Measurements from ENCODE around the gene GRID2. TPM values are rescaled to one million over a fixed set of nuclear protein-coding genes. Genes with fewer than 3 reads are reported as not detected.
"Not testable (repeated sequence)": the region's sequence is repeated elsewhere in the genome, so short reads cannot be mapped to it uniquely, and the experiment has no call there.

Gene GRID2
- total RNA-seq, 1 donor: not detected

DNA sequence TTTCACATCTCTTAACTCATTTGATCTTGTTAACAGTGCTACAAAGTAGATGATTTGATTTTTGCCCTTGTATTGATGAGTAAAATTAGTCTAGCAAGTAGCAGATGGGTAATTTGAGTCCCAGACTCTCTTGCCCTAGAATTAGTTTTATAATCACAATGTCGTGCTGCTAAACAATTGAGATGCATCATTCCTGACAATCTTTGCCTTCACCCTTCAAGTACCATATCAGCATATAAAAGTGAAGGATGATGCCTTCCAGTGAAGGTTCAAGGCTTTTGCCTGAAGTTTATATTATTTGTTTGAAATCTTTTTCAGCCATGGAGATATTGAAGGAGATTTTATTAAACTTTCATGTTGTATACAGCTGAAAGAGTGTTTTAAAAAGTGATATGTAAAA is 141.4 kb downstream of the GRID2 start:
- Histone ChIP-seq H3K9me3 (ENCODE audit: low read depth, low read length) (no peaks in the 10 kb centered on the region), H3K4me3 (ENCODE audit: insufficient read depth, low read length) (no peak overlapping the region), H3K27ac (ENCODE audit: low read depth, low read length) (no peak overlapping the region), H2AFZ (ENCODE audit: low read length) (no peak overlapping the region), H3K27me3 (ENCODE audit: insufficient read depth, low read length) (no peaks in the 10 kb centered on the region), H3K4me1 (ENCODE audit: insufficient read depth, low read length) (no peaks in the 10 kb centered on the region), H3K79me2 (ENCODE audit: insufficient read depth, low read length) (no peaks in the 10 kb centered on the region), H3K4me2 (ENCODE audit: insufficient read depth, low read length) (no peak overlapping the region), H3K36me3 (ENCODE audit: insufficient read depth, low read length) (no peaks in the 10 kb centered on the region), H4K20me1 (ENCODE audit: insufficient read depth, low read length) (no peaks in the 10 kb centered on the region)
- TF ChIP-seq, protein P1, sequence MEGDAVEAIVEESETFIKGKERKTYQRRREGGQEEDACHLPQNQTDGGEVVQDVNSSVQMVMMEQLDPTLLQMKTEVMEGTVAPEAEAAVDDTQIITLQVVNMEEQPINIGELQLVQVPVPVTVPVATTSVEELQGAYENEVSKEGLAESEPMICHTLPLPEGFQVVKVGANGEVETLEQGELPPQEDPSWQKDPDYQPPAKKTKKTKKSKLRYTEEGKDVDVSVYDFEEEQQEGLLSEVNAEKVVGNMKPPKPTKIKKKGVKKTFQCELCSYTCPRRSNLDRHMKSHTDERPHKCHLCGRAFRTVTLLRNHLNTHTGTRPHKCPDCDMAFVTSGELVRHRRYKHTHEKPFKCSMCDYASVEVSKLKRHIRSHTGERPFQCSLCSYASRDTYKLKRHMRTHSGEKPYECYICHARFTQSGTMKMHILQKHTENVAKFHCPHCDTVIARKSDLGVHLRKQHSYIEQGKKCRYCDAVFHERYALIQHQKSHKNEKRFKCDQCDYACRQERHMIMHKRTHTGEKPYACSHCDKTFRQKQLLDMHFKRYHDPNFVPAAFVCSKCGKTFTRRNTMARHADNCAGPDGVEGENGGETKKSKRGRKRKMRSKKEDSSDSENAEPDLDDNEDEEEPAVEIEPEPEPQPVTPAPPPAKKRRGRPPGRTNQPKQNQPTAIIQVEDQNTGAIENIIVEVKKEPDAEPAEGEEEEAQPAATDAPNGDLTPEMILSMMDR (IDR thresholded peaks at IDR 0.05; ENCODE audit: extremely low read depth, low read depth, low read length): no peak
- DNase-seq (ENCODE audit: insufficient read length, low spot score, missing footprints): no peak

DNA sequence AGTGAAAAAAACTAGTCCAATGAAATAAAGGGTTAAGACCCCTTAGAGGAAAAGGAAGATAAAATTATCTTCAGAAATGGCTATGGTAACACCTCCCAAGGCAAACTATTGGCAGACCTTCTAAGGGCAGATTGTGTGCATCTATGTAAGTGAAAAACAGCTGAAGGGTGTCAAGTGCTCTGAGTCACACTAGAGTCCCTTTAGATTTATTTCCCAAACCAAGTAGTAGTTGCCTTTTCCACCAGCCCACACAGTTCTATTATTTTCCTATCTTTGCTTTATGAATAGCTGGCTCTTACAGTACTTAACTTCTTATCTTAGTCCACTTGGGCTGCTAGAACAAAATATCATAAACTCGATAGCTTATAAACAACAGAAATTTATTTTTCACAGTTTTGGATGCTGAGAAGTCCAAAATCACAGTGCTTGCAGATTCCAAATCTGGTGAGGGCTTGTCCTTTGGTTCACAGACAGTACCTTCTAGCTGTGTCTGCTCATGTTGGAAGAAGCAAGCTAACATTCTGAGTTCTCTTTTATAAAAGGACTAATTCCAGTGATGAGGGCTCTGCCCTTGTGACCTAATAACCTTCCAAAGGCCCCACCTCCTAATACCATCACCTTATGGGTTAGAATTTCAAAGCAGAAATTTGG is 143.6 kb downstream of the GRID2 start:
- H3K4me3 ChIP-seq (ENCODE audit: insufficient read depth, low read length): no peak overlapping the region
- H3K4me1 ChIP-seq (ENCODE audit: insufficient read depth, low read length): no peaks in the 10 kb centered on the region
- H3K79me2 ChIP-seq (ENCODE audit: insufficient read depth, low read length): no peaks in the 10 kb centered on the region
- H3K27ac ChIP-seq (ENCODE audit: low read depth, low read length): no peak overlapping the region
- no peak for DNase-seq (ENCODE audit: insufficient read length, low spot score, missing footprints)
- H3K9me3 ChIP-seq (ENCODE audit: low read depth, low read length): no peaks in the 10 kb centered on the region
- TF ChIP-seq, protein P1 (IDR thresholded peaks at IDR 0.05; ENCODE audit: extremely low read depth, low read depth, low read length): no peak
- no peaks in the 10 kb centered on the region for H4K20me1 ChIP-seq (ENCODE audit: insufficient read depth, low read length)
- no peaks in the 10 kb centered on the region for H3K36me3 ChIP-seq (ENCODE audit: insufficient read depth, low read length)
- no peak overlapping the region for H3K4me2 ChIP-seq (ENCODE audit: insufficient read depth, low read length)
- H2AFZ ChIP-seq (ENCODE audit: low read length): no peak overlapping the region
- no peaks in the 10 kb centered on the region for H3K27me3 ChIP-seq (ENCODE audit: insufficient read depth, low read length)

DNA sequence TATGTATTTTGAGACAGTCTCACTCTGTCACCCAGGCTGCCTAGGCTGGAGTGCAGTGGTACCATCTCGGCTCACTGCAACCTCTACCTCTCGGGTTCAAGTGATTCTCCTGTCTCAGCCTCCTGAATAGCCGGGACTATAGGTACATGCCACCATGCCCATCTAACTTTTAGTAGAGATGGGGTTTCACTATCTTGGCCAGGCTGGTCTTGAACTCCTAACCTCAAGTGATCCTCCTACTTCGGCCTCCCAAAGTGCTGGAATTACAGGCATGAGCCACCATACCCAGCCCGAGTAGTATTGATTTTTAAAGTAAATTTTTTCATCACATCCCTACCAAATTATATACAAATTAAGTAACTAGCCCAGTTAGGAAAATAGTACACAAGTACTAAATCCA is 144.4 kb downstream of the GRID2 start:
- not testable (repeated sequence) for H4K20me1 ChIP-seq (ENCODE audit: insufficient read depth, low read length); H3K27ac ChIP-seq (ENCODE audit: low read depth, low read length); DNase-seq (ENCODE audit: insufficient read length, low spot score, missing footprints); H3K79me2 ChIP-seq (ENCODE audit: insufficient read depth, low read length); H3K4me3 ChIP-seq (ENCODE audit: insufficient read depth, low read length); H3K9me3 ChIP-seq (ENCODE audit: low read depth, low read length); H3K4me1 ChIP-seq (ENCODE audit: insufficient read depth, low read length); H3K36me3 ChIP-seq (ENCODE audit: insufficient read depth, low read length); H3K4me2 ChIP-seq (ENCODE audit: insufficient read depth, low read length); H3K27me3 ChIP-seq (ENCODE audit: insufficient read depth, low read length); H2AFZ ChIP-seq (ENCODE audit: low read length)

DNA sequence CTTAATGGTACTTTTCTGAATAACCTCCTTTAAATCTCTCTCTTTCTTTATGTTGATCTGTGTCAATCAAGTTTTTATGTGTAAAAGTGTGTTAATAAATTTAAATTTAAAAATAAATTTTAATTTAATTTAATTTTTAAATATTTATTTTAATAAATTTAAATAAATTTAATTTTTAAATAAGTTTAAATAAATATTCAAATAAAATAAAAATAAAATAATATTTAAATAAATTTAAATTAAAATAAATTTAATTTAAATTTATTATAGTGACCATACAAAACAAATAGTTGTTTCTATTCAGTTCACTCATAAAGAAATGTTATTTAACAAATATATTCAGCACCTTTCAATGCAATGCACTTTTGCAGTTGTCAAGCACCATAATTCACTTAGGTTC is 146.9 kb downstream of the GRID2 start:
- no peaks in the 10 kb centered on the region for H3K36me3 ChIP-seq (ENCODE audit: insufficient read depth, low read length)
- no peak overlapping the region for H3K4me3 ChIP-seq (ENCODE audit: insufficient read depth, low read length)
- no peaks in the 10 kb centered on the region for H3K4me1 ChIP-seq (ENCODE audit: insufficient read depth, low read length)
- no peaks in the 10 kb centered on the region for H3K27me3 ChIP-seq (ENCODE audit: insufficient read depth, low read length)
- TF ChIP-seq, protein P1 (IDR thresholded peaks at IDR 0.05; ENCODE audit: extremely low read depth, low read depth, low read length): no peak
- H3K79me2 ChIP-seq (ENCODE audit: insufficient read depth, low read length): no peaks in the 10 kb centered on the region
- no peak overlapping the region for H3K4me2 ChIP-seq (ENCODE audit: insufficient read depth, low read length)
- no peaks in the 10 kb centered on the region for H4K20me1 ChIP-seq (ENCODE audit: insufficient read depth, low read length)
- no peak overlapping the region for H3K27ac ChIP-seq (ENCODE audit: low read depth, low read length)
- DNase-seq (ENCODE audit: insufficient read length, low spot score, missing footprints): no peak
- H3K9me3 ChIP-seq (ENCODE audit: low read depth, low read length): no peaks in the 10 kb centered on the region
- no peak overlapping the region for H2AFZ ChIP-seq (ENCODE audit: low read length)
